GM13977 (cell line): Measurements from ENCODE around the gene NDUFAF2.

Source experiments
- DNase-seq: peaks from one replicate; pipeline ENCODE4 v3.0.0; 2012; ENCODE audit warnings: low spot score
- in situ Hi-C: fragments of 300-500 bp; cut with MboI; formaldehyde crosslinking; loops from one replicate; pipeline ENCODE4 v1.12.0; 2022; ENCODE audit warnings: low sequenced_read_pairs, low pct_unique_long_range_greater_than_20kb, mixed read lengths, inconsistent platforms; ENCODE audit not compliant: unreplicated experiment
- TF ChIP-seq, protein P1 (sequence below): IDR thresholded peaks from 2 replicates; pipeline ENCODE4 v1.5.1; 2012; ENCODE audit warnings: mild to moderate bottlenecking, control low read depth; ENCODE audit not compliant: insufficient read depth; ENCODE audit errors: extremely low read depth, missing control alignments

The NDUFAF2 gene

DNA sequence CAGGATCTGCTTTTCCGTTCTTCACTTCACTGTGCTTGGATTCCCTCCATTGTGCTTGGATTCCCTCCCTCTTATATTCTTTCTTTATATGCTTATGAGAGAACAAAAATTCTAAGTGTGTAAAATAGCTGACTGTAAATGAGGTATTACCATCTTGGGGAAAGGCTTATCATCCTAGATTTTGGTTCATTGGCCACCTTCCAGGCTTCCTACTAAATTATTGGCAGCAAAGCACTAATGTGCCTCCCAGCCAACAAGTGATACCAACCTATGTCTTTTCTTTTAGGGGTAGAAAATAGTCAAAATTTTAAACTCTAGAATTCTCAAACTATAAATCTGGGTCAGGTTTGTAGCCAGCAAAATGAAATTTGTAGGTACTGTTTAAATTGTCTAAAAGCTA is 52.7 kb downstream of the NDUFAF2 start:
- TF ChIP-seq, protein P1, sequence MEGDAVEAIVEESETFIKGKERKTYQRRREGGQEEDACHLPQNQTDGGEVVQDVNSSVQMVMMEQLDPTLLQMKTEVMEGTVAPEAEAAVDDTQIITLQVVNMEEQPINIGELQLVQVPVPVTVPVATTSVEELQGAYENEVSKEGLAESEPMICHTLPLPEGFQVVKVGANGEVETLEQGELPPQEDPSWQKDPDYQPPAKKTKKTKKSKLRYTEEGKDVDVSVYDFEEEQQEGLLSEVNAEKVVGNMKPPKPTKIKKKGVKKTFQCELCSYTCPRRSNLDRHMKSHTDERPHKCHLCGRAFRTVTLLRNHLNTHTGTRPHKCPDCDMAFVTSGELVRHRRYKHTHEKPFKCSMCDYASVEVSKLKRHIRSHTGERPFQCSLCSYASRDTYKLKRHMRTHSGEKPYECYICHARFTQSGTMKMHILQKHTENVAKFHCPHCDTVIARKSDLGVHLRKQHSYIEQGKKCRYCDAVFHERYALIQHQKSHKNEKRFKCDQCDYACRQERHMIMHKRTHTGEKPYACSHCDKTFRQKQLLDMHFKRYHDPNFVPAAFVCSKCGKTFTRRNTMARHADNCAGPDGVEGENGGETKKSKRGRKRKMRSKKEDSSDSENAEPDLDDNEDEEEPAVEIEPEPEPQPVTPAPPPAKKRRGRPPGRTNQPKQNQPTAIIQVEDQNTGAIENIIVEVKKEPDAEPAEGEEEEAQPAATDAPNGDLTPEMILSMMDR: no peak
- in situ Hi-C loops: no loop called here
- no peak for DNase-seq

GRCh38 chr5:61000887-61001286 is 55.9 kb downstream of the NDUFAF2 start:
- no peak for DNase-seq
- in situ Hi-C loops: no loop called here
- TF ChIP-seq, protein P1: no peak

GRCh38 chr5:61001647-61002046 is 56.6 kb downstream of the NDUFAF2 start:
- no peak for DNase-seq
- TF ChIP-seq, protein P1: no peak
- in situ Hi-C loops: no loop called here

GRCh38 chr5:61002611-61003355 is 57.8 kb downstream of the NDUFAF2 start:
- TF ChIP-seq, protein P1: no peak
- in situ Hi-C loops: no loop called here
- DNase-seq: no peak

DNA sequence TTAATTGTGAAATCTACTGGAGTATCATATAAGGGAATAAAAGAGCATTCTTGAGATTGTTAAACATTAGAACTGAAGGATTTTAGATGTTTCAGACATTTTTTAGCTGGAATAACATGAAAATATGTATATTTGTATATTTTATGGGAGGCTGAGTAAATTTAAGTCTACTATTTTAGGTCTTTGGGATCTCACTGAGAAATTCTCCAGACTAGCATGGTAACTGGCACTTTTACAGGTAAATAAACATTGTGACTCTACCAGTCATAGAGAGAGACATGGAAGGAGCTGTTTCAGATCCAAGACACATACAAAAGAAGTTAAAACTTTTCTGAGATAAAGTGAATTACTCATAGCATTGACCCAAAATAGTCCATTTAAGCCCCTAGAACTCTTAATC is 59.4 kb downstream of the NDUFAF2 start:
- TF ChIP-seq, protein P1: no peak
- no peak for DNase-seq
- in situ Hi-C loops: no loop called here

DNA sequence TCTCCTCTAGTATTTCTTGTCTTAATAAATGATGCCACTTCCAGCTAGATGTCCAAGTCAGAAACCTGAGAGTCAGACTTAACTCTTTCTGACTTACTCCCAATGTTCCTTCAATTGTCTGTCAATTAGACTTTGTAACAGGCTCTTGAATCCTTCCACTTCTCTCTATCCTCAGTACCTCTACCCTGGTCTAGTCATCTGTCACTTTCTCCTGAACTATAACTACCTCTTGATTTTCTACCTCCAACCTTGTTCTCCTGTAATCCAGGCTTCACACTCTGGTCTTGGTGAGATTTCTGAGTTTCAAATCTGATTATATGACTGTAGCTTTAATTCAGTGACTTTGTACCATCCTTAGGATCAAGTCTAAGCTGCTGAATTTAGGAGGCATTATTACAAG is 64.9 kb downstream of the NDUFAF2 start:
- TF ChIP-seq, protein P1: no peak
- no peak for DNase-seq
- in situ Hi-C loops: no loop called here
